GM19023 (cell line): ENCODE measurements around the gene GP1BB.
"Not testable (repeated sequence)": the region's sequence is repeated elsewhere in the genome, so short reads cannot be mapped to it uniquely, and the experiment has no call there.

Source experiments
- ATAC-seq: cut with Tn5 transposase; IDR thresholded peaks from one replicate; pipeline ENCODE4 v1.9.1; 2021; ENCODE audit warnings: mild to moderate bottlenecking, moderate library complexity; ENCODE audit not compliant: unreplicated experiment

Gene GP1BB

GRCh38 chr22:19693581-19693980, 29.8 kb upstream of the GP1BB start:
- ATAC-seq, result no peak

GRCh38 chr22:19693981-19694670, 29.2 kb upstream of the GP1BB start:
- no peak for ATAC-seq

GRCh38 chr22:19694696-19695095, 28.6 kb upstream of the GP1BB start:
- no peak for ATAC-seq

- no peak for ATAC-seq
Observed at GRCh38 chr22:19696504-19697276, 26.6 kb upstream of the GP1BB start.

GRCh38 chr22:19697871-19698270, 25.5 kb upstream of the GP1BB start:
- not testable (repeated sequence) for ATAC-seq

GRCh38 chr22:19700790-19701419, 22.4 kb upstream of the GP1BB start:
- ATAC-seq, result no peak

- ATAC-seq, result no peak
Observed at GRCh38 chr22:19701420-19702145, 21.8 kb upstream of the GP1BB start.

- ATAC-seq, result no peak
Observed at GRCh38 chr22:19703869-19704268, 19.5 kb upstream of the GP1BB start.

GRCh38 chr22:19704355-19705015, 18.9 kb upstream of the GP1BB start:
- no peak for ATAC-seq

- no peak for ATAC-seq
Observed at GRCh38 chr22:19705181-19705934, 18.0 kb upstream of the GP1BB start.

- no peak for ATAC-seq
Observed at GRCh38 chr22:19706661-19707151, 16.6 kb upstream of the GP1BB start.

- ATAC-seq, result no peak
Observed at GRCh38 chr22:19707347-19708290, 15.7 kb upstream of the GP1BB start.

GRCh38 chr22:19708321-19709011, 14.9 kb upstream of the GP1BB start:
- no peak for ATAC-seq

- ATAC-seq, result no peak
Observed at GRCh38 chr22:19709063-19709769, 14.1 kb upstream of the GP1BB start.

GRCh38 chr22:19710020-19710768, 13.1 kb upstream of the GP1BB start:
- ATAC-seq, result no peak

- ATAC-seq, result no peak
Observed at GRCh38 chr22:19710769-19711106, 12.6 kb upstream of the GP1BB start.

- no peak for ATAC-seq
Observed at GRCh38 chr22:19713245-19713644, 10.1 kb upstream of the GP1BB start.
